Measurements from ENCODE around the gene CLDN7.

The CLDN7 gene, protein sequence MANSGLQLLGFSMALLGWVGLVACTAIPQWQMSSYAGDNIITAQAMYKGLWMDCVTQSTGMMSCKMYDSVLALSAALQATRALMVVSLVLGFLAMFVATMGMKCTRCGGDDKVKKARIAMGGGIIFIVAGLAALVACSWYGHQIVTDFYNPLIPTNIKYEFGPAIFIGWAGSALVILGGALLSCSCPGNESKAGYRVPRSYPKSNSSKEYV

DNA sequence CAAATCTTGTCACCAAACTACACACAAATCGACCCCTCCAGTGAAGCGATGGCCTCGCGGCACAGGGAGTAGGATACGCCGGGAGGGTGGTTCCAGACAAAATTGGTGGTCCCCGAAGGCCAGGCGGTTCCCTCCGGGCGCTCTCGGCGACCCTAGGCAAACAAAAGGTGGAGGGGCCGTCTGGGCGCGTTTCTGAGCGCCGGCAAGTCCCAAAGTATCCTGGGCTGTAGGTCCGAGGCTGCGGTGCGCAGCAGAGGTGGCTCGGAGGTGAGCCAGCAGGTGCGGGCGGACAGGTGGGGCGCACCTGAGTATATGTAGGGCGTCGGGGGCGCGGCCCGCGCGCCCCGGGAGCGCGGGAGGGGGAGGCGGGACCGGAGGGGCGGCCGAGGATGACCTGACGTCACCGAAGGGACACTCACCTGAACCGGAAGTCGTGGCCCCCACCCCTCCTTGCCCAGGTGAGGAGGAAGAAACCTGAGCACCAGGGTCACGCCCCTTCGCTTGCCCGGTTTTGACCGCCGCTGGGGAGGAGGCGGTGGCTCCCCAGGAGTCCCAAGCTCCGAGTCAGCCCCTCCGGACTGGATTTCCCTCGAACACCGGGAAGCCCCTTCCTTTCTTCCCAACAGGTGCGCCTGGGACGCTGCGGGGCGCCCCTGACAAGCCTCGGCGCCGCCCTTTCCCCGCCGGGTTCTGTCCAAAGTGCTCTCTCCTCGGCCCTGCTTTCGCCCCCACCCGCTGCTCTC, at the start of gene CLDN7:
Gene CLDN7 (minus strand): TSS at position 287 of the 743 bp plus-strand sequence. CDS start 435 bp downstream, outside the sequence.
- no peak for DNase-seq (ENCODE audit: low read depth)

DNA sequence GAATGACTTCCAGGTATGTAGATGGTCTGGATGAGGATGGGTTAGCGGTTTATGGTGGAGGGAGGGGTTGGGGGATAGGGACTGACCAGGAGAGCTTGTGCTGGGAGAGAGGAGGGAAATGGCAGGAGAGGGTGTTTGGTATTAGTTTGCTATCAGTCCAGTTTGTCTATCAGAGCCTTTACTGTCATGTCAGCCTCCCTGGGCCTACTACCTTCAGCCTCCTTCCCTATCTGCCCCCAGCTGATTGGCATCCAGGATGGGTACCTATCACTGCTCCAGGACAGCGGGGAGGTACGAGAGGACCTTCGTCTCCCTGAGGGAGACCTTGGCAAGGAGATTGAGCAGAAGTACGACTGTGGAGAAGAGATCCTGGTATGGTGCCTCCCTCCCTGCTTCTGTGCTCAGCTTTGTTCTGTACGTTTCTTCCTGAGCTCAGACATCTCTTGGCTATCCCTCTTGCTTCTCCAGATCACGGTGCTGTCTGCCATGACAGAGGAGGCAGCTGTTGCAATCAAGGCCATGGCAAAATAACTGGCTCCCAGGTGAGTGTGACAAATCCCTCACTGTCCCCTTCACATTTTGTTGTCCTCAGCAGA, 48.9 kb upstream of the CLDN7 start:
- DNase-seq (ENCODE audit: low read depth) = no peak

DNA sequence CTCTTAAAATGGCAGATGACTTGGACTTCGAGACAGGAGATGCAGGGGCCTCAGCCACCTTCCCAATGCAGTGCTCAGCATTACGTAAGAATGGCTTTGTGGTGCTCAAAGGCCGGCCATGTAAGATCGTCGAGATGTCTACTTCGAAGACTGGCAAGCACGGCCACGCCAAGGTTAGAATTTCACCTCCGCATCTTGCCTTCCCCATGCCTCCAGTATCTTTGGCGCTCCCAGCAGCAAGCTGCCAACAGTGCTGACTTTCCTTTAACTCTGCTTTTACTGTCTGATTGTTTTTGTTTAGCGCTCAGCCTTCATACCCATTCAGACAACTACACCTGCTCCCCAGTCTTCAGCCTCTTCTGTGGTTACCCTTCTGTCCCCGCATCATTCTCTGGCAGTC, 47.4 kb upstream of the CLDN7 start:
- no peak for DNase-seq (ENCODE audit: low read depth)

DNA sequence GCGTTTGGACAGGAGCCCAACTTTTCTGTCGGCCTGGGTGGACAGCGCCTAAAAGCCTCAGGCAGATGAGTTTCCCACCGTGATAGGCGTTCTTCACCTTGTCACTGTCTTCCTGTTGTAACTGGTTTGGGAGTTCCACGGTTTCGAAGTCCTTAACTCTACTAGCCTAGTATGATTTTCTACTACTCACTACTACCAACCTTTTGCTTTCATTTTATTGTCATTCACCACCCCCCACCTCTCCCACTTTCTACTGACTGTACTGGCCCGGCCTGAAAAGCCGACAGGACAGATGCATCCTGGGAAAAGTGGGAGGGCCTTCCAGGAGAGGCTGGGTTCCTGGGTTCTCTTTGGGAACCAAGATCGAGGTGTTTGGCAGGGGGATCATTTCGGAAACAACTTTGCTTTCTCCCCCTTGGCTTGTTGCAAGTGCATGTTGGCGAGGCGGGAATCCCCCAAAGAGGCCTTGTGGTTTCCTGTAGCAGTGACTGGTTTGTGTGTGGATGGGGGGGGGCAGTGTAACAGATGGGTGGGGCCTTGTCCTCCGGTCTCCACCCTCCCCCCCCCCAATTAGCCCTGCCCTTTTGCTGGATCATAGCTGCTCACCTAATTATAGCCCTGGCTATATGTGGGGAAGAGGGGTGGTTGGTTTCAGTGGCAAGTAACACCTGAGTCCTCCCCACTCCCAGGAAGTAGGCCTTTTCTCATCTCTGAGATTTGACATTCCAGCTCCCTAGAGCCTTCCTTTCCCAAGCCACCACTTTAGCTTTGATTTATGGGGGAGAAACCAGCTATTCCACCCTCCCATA, 46.6 kb upstream of the CLDN7 start:
- DNase-seq (ENCODE audit: low read depth) = peak; percentile 69

DNA sequence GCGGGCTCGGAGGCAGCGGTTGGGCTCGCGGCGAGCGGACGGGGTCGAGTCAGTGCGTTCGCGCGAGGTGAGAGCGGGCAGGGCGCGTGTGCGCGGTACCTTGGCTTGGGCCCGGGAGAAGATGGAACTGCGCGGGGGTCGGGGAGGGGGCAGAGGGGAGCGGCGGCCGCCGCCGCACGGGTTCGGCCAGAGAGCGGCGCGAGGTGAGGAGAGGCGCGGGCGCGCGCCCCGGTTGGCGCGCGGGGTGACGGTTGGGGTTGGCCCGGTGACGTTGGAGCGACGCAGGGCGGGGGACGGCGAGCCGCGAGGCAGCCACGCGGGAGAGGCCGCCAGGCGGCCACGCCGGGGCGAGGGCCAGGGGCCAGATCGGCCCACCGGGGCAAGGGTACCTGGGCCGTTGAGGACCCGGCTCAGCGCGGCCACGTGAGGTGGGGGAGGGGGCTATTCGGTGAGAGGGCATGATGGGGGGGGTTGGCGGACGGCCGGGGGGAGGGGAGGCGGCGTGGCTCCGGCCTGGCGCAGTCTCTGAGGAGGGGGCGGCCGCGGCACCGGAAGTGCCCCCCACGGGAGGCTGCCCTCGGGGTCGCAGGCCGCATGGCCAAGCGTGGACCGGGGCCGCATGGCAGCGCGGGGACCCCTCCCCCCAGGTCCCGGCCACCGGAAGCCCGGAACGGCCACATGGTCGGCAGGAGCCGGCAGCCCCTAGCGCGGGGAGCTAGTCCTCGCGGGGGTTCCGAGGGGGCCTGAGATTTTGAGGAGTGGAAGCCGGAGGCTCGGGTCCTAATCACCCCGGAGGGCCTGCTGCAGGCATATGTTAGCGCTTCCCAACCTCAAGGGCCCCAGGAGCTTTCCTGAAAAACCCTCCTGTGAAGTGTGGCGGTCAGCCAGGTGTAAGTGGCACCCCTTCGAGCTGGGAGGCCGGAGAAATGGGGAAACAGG, 45.7 kb upstream of the CLDN7 start:
- peak; percentile 41 for DNase-seq (ENCODE audit: low read depth)

DNA sequence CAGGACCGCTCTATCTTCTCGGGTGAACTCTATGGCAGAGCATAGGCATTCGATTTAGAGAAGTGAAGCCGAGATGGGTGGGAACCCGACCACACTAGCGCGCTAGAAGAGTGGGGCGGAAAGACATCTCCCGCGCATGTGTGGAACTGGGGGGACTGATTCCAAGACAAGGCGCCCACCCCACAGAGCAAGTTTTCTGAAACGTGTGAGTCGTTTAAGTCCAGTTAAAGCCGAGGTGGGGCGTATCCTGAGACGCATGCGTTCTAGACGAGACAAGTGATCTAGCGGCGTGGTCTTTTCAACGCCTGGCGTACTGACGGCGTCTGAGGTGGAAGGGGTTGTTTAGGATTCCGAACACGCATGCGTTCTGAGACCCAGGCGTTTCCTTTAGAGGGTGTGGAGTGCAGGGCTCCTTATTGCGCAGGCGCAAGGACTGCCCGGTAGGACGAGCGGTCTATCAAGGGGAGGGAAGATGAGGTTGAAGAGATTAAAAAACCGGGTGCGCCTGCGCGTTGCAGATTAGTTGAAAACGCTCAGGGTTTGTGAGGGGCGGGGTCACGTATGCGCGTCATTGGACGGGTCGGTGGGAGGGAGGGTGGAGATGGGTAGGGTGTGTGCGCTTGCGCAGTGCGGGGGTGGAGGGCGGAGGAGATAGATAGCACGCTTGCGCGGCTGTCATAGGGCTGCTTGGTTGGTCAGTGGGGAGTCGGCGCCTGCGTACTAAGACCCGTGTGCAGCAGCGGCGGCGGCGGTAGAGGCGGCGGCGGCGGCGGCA, 44.8 kb upstream of the CLDN7 start, which contains the start of gene EIF5A:
Gene EIF5A (plus strand): TSS at position 718 of the 775 bp plus-strand sequence. CDS start 2,008 bp downstream, outside the sequence.
- peak; percentile 100 for DNase-seq (ENCODE audit: low read depth)

DNA sequence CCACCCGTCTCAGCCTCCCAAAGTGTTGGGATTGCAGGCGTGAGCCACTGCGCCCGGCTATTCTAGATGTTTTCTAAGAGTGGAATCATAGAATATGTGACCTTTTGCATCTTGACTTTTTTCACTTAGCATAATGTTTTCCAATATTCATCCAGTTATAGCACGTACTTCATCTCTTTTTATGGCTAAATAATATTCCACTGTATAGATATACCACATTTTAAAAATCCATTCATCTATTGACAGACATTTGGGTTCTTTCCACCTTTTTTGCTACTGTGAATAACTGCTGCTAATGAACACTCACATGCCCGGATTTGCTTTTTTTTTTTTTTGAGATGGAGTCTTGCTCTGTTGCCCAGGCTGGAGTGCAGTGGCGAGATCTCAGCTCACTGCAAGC, 41.9 kb upstream of the CLDN7 start:
- no peak for DNase-seq (ENCODE audit: low read depth)

DNA sequence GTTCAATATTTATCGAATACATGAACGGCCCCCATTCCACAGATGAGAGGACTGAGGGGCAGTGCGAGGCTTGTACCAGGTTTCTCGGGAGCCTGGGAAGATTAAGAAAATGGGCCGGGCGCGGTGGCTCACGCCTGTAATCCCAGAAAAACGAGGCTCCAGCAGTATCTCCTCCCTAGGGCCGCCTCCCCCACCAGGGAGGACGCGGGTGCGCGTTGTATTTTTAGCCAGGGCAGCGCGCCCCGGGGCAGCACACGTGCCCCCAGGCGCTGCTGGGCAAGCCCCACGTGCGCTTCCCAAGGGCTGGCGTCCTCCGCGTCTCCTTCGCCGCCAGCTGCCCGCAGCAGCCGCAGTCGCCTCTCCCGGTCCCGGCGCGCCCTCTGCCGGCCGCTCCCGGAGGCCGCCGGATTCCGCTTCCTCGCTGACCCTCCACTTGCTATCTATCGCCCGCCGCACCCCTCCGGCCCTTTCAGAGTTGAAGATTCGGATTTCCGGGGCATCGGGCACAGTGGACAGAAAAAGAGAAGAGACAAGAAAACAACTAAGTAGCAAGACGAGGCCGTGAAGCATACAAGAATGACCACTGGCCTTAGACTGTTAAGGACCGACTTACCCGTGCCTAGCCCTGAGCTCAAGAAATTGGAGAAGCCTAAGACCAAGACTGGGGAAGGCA, 34.0 kb upstream of the CLDN7 start:
- peak; percentile 72 for DNase-seq (ENCODE audit: low read depth)

DNA sequence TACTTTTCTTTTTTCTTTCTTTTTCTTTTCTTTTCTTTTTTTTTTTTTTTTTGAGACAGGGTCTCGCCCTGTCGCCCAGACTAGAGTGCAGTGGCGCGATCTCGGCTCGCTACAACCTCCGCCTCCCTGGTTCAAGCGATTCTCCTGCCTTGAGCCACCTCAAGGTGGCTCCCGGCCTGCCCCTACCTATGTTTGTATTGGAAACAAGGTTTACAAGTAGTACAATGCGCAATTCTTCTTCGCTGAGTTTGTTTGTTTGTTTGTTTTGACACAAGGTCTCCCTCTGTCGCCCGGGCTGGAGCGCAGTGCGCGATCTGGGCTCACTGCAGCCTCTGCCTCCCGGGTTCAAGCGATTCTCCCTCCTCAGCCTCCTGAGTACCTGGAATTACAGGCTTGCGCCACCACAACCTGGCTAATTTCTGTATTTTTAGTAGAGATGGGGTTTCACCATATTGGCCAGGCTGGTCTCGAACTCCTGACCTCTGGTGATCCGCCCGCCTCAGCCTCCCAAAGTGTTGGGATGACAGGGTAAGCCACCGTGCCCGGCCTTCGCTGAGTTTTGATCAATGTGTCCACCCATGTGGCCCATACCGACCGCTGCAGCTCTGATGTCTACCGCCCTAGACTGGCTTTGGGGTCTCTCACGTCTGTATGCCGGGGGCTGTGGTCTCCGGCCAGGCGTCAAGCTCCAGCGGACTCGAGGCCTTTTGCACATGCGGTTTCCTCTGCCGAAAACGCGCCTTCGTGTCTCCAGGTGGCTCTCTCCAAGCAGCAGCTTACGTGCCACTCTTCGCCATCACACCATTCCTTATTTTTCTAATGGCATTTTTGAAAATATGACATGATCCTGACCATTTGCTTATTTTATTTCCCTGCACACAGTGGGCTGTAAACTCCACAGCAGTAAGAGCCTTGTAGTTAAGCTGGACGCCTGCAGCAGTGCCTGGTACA, 33.2 kb upstream of the CLDN7 start:
- no peak for DNase-seq (ENCODE audit: low read depth)

DNA sequence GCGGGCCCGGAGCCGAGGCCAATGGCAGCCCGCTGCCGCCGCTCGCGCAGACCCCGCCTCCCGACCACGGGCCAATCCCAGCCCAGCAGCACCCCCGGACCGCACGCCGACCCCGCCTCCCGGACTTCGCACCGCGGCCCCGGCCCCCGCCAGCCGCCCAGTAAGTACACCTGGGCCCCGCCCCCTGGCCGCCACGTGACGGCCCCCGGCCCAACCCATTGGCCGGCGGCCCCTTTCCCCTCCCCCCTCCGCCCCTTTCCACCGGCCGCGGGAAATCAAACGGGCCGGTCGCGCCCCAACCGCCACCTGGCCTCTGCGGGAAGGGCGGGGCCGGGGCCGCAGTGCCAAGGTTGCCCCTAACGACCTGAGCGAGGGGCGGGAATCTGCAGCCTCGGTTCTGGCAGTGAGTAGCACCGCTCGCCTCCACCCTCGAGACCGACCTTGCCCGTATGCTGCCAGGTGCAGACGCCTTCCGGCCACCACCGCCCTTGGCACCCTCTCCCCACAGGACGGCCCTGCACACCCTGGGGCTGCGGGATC, 32.4 kb upstream of the CLDN7 start, which contains the start of gene YBX2:
Gene YBX2 (minus strand): TSS at position 26 of the 540 bp plus-strand sequence. CDS start 139 bp downstream, outside the sequence.
- peak; percentile 80 for DNase-seq (ENCODE audit: low read depth)

DNA sequence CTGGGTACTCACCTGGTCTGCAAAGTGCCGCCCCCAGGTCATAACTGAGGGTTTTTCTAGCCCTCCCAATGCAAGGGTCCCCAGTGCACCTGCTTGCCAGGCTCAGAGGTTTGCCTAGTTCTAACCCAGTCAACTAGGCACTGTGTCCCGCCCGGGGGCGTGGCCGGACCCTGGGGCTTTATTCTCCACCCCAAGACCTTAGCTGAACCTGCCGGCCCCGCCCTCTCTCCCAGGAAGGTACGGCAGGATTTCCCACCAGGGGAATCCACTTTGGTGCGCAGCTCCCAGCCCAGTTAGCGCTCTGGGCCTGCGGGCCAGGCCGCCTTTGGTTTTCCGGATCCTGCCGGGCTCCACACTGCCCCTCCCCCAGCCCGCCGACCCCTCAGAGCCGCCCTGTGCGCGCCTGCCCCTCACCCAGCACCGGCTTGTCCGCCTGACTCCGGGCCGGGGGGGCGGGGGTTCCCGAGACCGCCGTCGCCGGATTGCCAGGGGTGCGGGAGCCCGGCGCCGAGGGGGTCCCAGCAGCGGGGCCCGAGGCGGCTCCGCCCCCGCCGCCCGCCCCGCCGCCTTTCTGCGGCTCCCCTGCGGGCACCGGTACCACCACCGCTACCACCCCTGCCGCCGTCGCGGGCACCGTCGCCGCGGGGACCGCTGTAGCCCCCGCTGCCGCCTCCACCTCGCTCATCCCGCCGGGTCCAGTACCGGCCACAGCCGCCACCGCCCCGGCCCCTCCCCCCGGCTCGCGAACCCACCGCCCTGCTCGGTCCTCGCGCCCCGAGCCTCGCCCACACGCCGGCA, 31.7 kb upstream of the CLDN7 start:
- no peak for DNase-seq (ENCODE audit: low read depth)

DNA sequence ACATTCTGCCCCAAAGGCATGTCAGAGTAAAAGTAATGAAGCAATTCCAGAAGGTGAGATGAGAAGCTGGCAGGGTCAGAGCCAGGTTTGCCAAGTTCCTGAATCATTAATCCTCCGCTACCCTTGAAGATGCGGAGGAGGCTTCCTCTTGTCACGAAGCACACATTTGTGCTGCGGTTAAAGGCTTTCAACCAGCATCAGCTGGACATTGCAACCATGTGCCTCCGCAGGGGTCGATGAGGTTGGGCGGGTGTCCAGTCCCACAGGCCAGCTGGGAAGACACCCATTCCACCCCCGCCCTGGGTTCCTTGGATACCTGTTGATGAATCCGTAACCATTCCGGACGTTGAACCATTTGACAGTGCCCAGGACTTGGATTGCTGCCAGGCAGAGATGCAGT, 30.9 kb upstream of the CLDN7 start:
- no peak for DNase-seq (ENCODE audit: low read depth)

DNA sequence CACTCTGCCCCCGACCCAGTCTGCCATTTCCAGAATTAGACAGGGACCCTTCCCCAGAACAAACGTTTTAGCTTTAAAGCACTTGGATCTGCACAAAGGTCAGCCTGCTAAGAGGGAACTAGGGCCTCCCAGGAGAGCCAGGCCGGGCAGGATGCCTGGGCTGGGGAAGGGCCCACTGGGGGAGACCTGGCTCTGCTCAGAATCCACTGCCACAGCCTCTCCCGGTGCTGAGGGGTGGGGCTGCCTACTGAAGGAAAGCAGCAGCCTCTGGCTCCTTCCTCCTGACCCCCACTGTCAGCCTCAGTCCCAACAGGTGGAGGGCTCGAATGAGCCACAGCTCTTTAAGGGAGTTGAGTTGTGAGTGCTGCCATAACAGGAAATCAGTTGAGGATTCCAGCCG, 30.5 kb upstream of the CLDN7 start:
- no peak for DNase-seq (ENCODE audit: low read depth)

DNA sequence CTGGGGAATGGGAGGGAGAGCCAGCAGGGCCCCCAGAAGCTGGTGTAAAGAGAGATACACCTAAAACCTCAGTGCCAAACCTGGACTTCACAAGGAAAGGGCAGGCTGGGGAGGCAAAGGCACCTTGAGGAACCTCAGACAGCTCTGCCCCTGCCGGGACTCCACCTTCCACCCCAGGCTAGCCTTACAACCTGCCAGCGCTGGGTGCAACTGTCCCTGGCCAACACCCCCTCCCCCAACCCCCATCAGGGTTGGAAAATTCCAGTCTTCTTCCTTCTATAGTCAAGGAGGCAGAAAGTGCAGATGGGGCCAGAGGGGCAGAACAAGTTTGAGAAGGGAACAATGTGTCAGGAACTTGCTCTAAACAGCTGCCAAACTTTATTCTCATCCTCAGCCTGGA, 29.9 kb upstream of the CLDN7 start:
- no peak for DNase-seq (ENCODE audit: low read depth)

DNA sequence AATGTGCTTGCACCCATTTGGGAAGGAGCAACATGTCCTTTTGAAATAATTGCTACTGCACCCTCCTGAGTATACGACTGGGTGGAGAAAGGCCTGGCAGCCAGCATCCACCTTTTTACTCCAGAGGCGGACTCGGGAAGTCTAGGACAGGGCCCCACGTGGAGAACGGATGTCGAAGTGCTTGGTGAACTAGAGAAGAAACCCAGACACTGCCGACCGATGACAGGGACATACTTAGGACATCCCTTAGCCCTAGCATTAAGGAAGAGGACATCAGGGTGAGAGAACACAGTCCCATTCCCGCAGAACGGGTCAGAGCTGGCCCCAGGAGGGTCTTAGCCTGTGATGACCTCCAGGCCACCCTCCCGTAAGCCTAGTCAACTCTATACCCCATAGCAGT, 28.4 kb upstream of the CLDN7 start:
- no peak for DNase-seq (ENCODE audit: low read depth)

DNA sequence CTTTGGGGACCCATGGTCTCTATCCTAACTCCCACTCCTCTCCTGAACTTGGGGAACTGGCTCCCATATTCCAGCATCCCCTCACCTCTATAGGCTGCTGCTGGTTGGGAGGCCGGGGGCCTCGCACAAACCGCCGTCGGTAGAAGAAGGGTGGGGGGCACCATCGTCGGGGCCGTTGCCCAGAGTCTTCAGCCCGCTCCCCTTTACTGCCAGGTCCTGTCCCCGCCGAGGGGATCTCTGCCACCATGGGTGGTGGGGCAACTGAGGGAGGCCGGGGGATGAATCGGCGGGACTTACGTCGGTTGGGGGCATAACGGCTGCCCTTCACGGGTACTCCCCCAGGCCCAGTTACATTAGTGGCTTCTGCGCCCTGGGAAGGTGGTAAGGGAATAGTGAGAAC, 27.9 kb upstream of the CLDN7 start:
- DNase-seq (ENCODE audit: low read depth) = no peak

DNA sequence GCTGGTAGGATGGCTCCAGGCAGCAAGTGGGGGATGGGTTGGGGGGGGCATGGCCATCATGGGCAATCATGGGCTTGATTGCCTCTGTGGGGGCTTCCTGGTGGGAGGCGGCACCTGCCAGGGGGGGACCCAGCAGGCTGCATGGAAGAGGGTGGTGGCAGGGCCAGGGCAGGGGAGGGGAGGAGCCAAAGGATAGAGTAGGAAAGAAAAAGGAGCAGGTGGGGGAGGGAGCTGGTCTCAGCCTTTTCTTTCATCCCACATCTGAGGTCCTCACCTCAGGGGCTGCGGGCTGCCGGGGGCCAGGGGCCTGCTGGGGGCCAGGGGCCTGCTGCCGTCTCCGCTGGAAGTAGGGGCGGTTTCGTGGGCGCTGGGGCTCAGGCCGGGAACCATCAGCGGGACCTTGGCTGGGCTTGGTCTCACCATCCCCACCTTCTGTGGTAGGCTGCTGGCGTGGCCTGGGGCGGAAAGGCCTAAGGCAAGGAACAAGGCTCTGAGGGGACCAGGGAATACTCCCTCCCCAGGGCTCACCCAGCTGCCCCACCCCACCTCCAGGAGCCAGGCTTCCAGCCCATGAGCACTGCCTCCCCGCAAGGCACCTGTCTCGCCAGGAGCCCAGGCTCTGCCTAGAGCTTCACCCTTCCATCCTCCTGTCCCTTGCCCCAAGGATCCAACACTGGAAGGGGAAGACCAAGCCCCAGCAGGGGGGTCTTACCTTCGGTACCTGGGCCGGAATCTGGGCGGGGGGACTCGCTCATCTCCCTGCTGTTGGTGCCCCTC, 27.2 kb upstream of the CLDN7 start:
- no peak for DNase-seq (ENCODE audit: low read depth)
